Fibroblast of the aortic adventitia (primary cell): ENCODE results near the gene HTRA3. TPM values are rescaled to one million over a fixed set of nuclear protein-coding genes. Genes with fewer than 3 reads are reported as not detected.
A peak's percentile ranks its signal among the peaks of the same experiment; 100 is the strongest.

Experiments used
- DNase-seq: peaks from one replicate; pipeline ENCODE4 v3.0.0-alpha.2; 2010; ENCODE audit warnings: low read depth
- H3K4me3 ChIP-seq: 2 replicates; pipeline ENCODE4 v1.5.1; 2011; ENCODE audit warnings: low read depth, mild to moderate bottlenecking, control low read depth, low read length, moderate library complexity
- CTCF ChIP-seq: IDR thresholded peaks from 2 replicates; pipeline ENCODE4 v1.5.1; 2011; ENCODE audit warnings: mild to moderate bottlenecking, low read length, control low read depth, inconsistent platforms; ENCODE audit not compliant: insufficient read depth
- total RNA-seq: library from RNA; depleted of rRNA; stranded (reverse); fragments of >200 nt; gene quantifications from 2 replicates; pipeline ENCODE4 v1.2.3, GENCODE V29; 2012; ENCODE audit warnings: low replicate concordance

HTRA3 gene
- total RNA-seq, 1 donor: 7.6 TPM

DNA sequence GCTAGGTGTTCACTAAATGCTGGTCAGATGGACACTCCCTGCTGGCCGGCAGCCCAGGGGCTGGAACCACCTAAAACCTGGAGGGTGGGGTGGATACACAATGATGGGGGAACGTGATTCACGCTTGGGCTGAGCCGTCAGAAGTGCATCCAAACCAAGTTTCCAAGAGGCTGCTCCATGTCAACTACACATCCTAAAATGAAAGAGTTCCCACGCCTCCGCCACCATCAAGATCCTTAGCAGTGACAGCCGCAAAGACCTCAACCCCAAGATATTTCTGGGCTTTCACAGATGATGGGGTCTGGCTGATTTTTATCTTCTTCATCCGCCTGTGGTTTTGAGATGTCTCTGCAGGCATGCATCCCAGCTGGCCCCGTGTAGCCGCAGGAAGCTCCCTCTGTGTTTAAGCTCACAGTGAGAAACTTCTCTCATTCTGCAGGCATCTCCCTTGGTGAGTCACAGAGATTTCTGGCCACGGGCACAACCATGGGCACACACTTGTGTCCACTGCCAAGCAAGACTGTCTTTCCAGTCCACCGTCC is 84.4 kb downstream of the HTRA3 start:
- no peak for DNase-seq
- H3K4me3 ChIP-seq: no peak overlapping the region
- TF ChIP-seq CTCF: no peak

DNA sequence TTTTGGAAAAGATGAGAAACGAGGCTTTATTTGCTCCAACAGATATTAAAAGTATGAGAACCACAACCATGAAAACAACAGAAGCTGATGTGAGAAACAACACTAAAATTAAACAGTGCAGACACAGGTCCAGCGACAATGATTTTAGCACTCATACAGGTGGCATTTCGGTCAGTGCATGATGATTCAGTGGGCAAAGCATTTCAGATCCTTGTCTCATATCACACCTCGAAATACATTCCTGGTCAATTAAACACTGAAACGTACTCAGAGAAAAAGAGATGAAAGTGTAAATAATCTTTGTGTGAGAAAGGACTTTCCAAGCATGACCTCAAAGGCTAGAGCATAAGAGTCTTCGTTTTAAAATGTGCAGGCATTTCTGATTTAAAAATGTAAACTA is 85.8 kb downstream of the HTRA3 start:
- no peak for DNase-seq
- TF ChIP-seq CTCF: no peak
- no peak overlapping the region for H3K4me3 ChIP-seq

GRCh38 chr4:8355864-8356565 is 86.5 kb downstream of the HTRA3 start:
- H3K4me3 ChIP-seq: no peak overlapping the region
- DNase-seq: peak; percentile 32
- no peak for TF ChIP-seq CTCF

Other genes starting within 250 kb of the HTRA3 start
- under 0.01 TPM in 1 of 2 replicates, not detected in the other for gene ABLIM2, start 110.9 kb upstream of the HTRA3 start, total RNA-seq
- gene SH3TC1, start 70.5 kb upstream of the HTRA3 start, total RNA-seq: 0.41 and 1.5 TPM in 2 replicates
- gene ACOX3, start 171.0 kb downstream of the HTRA3 start, total RNA-seq: 22.3 and 26.9 TPM in 2 replicates
- gene TRMT44, start 171.0 kb downstream of the HTRA3 start, total RNA-seq: 10.8 and 18.9 TPM in 2 replicates